HepG2 (cell line): Measurements from ENCODE around the gene MRPL20. TPM values are rescaled to one million over a fixed set of nuclear protein-coding genes. Genes with fewer than 3 reads are reported as not detected.

Experiments used
- ARNT ChIP-seq: fragments of 450-650 bp; IDR thresholded peaks from 2 replicates; pipeline ENCODE4 v1.6.1; 2017
- BCLAF1 ChIP-seq: fragments of 450-650 bp; IDR thresholded peaks from 2 replicates; pipeline ENCODE4 v1.6.1; 2017; ENCODE audit warnings: mild to moderate bottlenecking
- KLF9 ChIP-seq: IDR thresholded peaks from 2 replicates; pipeline ENCODE4 v1.6.1; 2016; ENCODE audit warnings: low read depth
- MED8 ChIP-seq: sonication (generic); formaldehyde crosslinking; IDR thresholded peaks from 2 replicates; pipeline ENCODE4 v1.8.1; 2023; ENCODE audit warnings: mild to moderate bottlenecking, missing genetic modification reagents; ENCODE audit not compliant: insufficient replicate concordance
- NFIB ChIP-seq: sonication (generic); formaldehyde crosslinking; IDR thresholded peaks from 2 replicates; pipeline ENCODE4 v1.9.0; 2021; ENCODE audit warnings: missing genetic modification reagents, mild to moderate bottlenecking, borderline replicate concordance
- SATB2 ChIP-seq: sonication (generic); formaldehyde crosslinking; IDR thresholded peaks from 2 replicates; pipeline ENCODE4 v1.5.0; 2020; ENCODE audit warnings: missing genetic modification reagents
- SMAD9 ChIP-seq: sonication (generic); formaldehyde crosslinking; IDR thresholded peaks from 2 replicates; pipeline ENCODE4 v1.5.1; 2020; ENCODE audit warnings: mild to moderate bottlenecking, missing genetic modification reagents
- STAT5B ChIP-seq: sonication (generic); formaldehyde crosslinking; IDR thresholded peaks from 2 replicates; pipeline ENCODE4 v1.4.0; 2020; ENCODE audit warnings: missing genetic modification reagents
- TEAD2 ChIP-seq: sonication (generic); formaldehyde crosslinking; IDR thresholded peaks from 2 replicates; pipeline ENCODE4 v1.9.0; 2021; ENCODE audit warnings: missing genetic modification reagents
- YEATS2 ChIP-seq: sonication (generic); formaldehyde crosslinking; IDR thresholded peaks from 2 replicates; pipeline ENCODE4 v1.4.0; 2020; ENCODE audit warnings: missing genetic modification reagents, borderline replicate concordance
- ZFYVE20 ChIP-seq: sonication (generic); formaldehyde crosslinking; IDR thresholded peaks from 2 replicates; pipeline ENCODE4 v1.8.0; 2023; ENCODE audit warnings: low read depth, mild to moderate bottlenecking, moderate library complexity, missing genetic modification reagents, borderline replicate concordance
- ZNF143 ChIP-seq: sonication (generic); formaldehyde crosslinking; IDR thresholded peaks from 2 replicates; pipeline ENCODE4 v1.4.0; 2020; ENCODE audit warnings: missing genetic modification reagents
- ZNF160 ChIP-seq: sonication (generic); formaldehyde crosslinking; IDR thresholded peaks from 2 replicates; pipeline ENCODE4 v1.8.0; 2022; ENCODE audit warnings: mild to moderate bottlenecking, inconsistent platforms, missing genetic modification reagents
- ZNF17 ChIP-seq: sonication (generic); formaldehyde crosslinking; IDR thresholded peaks from 2 replicates; pipeline ENCODE4 v1.5.0; 2020; ENCODE audit warnings: mild to moderate bottlenecking, missing genetic modification reagents
- ZNF274 ChIP-seq: sonication (generic); formaldehyde crosslinking; IDR thresholded peaks from 2 replicates; pipeline ENCODE4 v1.5.1; 2020; ENCODE audit warnings: mild to moderate bottlenecking, missing genetic modification reagents
- ZNF550 ChIP-seq: sonication (generic); formaldehyde crosslinking; IDR thresholded peaks from 2 replicates; pipeline ENCODE4 v1.4.0; 2020; ENCODE audit warnings: mild to moderate bottlenecking, missing genetic modification reagents, borderline replicate concordance
- ZNF768 ChIP-seq: sonication (generic); formaldehyde crosslinking; IDR thresholded peaks from 2 replicates; pipeline ENCODE4 v1.4.0; 2020; ENCODE audit warnings: missing genetic modification reagents
- polyA plus RNA-seq, 8 experiments: library from polyadenylated mRNA; depleted of rRNA in 3 of 8; stranded (reverse) in 7 of 8; unstranded in 1 of 8; fragments of >200 nt; fragmentation: Illumina TruSeq in 4 of 8; extraction: Trizol in 4 of 8; gene quantifications; 2 replicates each; pipeline versions ENCODE4 v1.2.1 to v1.2.3, GENCODE V29; 2011 to 2016; ENCODE audit warnings: low read depth in 4 of 8, missing spikeins in 1 of 8, mixed read lengths in 1 of 8; ENCODE audit not compliant: insufficient read depth in 1 of 8
- total RNA-seq, 5 experiments: library from RNA; depleted of rRNA; stranded (reverse); fragments of >200 nt; fragmentation: Illumina TruSeq; extraction: Trizol; gene quantifications; 2 replicates each; pipeline ENCODE4 v1.2.3, GENCODE V29; 2016; ENCODE audit warnings: low read depth in 1 of 5
- TF ChIP-seq, protein P1 (sequence below): sonication (generic); formaldehyde crosslinking; IDR thresholded peaks from 2 replicates; pipeline ENCODE4 v1.4.0; 2020; ENCODE audit warnings: missing genetic modification reagents, mild to moderate bottlenecking, borderline replicate concordance
- TF ChIP-seq, protein P2 (sequence below): sonication (generic); formaldehyde crosslinking; IDR thresholded peaks from 2 replicates; pipeline ENCODE4 v1.9.0; 2022; ENCODE audit warnings: missing genetic modification reagents, mild to moderate bottlenecking, borderline replicate concordance
- TF ChIP-seq, protein P3 (sequence below): sonication (generic); formaldehyde crosslinking; IDR thresholded peaks from 2 replicates; pipeline ENCODE4 v1.4.0; 2020; ENCODE audit warnings: missing genetic modification reagents
- TF ChIP-seq, protein P4 (sequence below): IDR thresholded peaks from 2 replicates; pipeline ENCODE4 v1.6.1; 2016; ENCODE audit warnings: missing biosample characterization, missing genetic modification reagents, low read depth

Gene MRPL20
- total and polyA plus RNA-seq, 2 of the 13 experiments (the other 11 are each of a cell fraction or from before 2014, with no cell fraction given) = 59.2 to 127 TPM

DNA sequence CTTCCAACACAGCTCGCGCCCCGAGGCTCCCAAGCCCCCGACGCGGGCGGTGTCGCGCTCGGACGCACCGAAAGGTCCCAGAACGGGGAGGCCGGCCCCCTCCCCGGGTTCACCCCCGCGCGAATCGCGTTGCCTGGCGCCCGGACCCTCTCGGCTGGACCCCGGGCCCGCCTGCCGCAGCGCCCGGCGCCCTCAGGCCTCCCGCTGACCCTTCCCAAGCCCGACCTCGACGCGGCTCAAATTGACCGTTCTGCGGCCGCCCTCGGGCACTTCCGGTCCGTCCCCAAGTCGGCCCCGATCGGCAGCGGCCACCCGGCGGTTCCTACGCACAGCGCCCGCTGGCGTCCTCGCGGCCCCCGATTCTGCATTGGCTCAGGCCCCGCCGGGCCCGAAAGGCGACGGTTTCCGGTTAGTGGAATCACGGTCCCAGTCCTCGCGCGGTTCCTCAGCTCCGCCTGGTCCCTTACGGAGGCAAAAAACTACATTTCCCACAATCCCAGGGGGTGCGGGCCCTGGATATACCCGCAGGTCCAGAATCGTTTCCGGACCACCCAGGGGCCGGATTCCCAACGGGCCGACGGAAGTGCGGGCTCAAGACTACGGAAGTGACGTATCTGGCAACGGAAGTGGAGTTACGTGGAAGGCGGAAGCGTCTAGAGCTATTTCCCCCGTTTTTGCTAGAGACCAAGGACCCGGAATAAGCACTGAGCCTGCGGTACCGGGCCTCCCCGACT, 32.0 kb downstream of the MRPL20 start, which contains the start of gene AURKAIP1 (continued):
- TF ChIP-seq BCLAF1 (no peak), SMAD9 (CRISPR knock-in tag) (no peak; the same call in 1 of the 2 replicates), KLF9 (CRISPR knock-in tag) (no peak), STAT5B (peak; percentile 86; the same call in 1 of the 2 replicates), ZFYVE20 (CRISPR knock-in tag) (no peak), TEAD2 (CRISPR knock-in tag) (no peak), ZNF274 (peak; percentile 96), NFIB (CRISPR knock-in tag) (no peak), ZNF17 (no peak), SATB2 (0 out of 2 replicates have a peak, but pooled peaks have one; percentile 25), ARNT (no peak), YEATS2 (peak; percentile 99), ZNF143 (CRISPR knock-in tag) (peak; percentile 98), MED8 (peak; percentile 69), ZNF550 (peak; percentile 89; the same call in 1 of the 2 replicates), ZNF160 (CRISPR knock-in tag) (peak; percentile 91), ZNF768 (CRISPR knock-in tag) (peak; percentile 93)
- TF ChIP-seq, protein P1, sequence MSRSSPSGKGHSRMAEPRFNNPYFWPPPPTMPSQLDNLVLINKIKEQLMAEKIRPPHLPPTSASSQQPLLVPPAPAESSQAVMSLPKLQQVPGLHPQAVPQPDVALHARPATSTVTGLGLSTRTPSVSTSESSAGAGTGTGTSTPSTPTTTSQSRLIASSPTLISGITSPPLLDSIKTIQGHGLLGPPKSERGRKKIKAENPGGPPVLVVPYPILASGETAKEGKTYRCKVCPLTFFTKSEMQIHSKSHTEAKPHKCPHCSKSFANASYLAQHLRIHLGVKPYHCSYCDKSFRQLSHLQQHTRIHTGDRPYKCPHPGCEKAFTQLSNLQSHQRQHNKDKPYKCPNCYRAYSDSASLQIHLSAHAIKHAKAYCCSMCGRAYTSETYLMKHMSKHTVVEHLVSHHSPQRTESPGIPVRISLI = no peak; the same call in 1 of the 2 replicates
- TF ChIP-seq, protein P2, sequence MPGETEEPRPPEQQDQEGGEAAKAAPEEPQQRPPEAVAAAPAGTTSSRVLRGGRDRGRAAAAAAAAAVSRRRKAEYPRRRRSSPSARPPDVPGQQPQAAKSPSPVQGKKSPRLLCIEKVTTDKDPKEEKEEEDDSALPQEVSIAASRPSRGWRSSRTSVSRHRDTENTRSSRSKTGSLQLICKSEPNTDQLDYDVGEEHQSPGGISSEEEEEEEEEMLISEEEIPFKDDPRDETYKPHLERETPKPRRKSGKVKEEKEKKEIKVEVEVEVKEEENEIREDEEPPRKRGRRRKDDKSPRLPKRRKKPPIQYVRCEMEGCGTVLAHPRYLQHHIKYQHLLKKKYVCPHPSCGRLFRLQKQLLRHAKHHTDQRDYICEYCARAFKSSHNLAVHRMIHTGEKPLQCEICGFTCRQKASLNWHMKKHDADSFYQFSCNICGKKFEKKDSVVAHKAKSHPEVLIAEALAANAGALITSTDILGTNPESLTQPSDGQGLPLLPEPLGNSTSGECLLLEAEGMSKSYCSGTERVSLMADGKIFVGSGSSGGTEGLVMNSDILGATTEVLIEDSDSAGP = peak; percentile 98
- TF ChIP-seq, protein P3, sequence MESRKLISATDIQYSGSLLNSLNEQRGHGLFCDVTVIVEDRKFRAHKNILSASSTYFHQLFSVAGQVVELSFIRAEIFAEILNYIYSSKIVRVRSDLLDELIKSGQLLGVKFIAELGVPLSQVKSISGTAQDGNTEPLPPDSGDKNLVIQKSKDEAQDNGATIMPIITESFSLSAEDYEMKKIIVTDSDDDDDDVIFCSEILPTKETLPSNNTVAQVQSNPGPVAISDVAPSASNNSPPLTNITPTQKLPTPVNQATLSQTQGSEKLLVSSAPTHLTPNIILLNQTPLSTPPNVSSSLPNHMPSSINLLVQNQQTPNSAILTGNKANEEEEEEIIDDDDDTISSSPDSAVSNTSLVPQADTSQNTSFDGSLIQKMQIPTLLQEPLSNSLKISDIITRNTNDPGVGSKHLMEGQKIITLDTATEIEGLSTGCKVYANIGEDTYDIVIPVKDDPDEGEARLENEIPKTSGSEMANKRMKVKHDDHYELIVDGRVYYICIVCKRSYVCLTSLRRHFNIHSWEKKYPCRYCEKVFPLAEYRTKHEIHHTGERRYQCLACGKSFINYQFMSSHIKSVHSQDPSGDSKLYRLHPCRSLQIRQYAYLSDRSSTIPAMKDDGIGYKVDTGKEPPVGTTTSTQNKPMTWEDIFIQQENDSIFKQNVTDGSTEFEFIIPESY (CRISPR knock-in tag) = peak; percentile 82
- TF ChIP-seq, protein P4, sequence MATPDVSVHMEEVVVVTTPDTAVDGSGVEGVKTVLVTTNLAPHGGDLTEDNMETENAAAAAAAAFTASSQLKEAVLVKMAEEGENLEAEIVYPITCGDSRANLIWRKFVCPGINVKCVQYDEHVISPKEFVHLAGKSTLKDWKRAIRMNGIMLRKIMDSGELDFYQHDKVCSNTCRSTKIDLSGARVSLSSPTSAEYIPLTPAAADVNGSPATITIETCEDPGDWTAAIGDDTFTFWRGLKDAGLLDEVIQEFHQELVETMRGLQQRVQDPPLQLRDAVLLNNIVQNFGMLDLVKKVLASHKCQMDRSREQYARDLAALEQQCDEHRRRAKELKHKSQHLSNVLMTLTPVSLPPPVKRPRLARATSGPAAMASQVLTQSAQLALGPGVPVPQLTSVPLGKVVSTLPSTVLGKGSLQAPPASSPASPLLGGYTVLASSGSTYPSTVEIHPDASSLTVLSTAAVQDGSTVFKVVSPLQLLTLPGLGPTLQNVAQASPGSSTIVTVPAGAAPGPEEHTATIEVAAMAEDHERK (CRISPR knock-in tag) = no peak; the same call in 1 of the 2 replicates
